H1 (cell line): ENCODE results near the gene NOS1AP. TPM values are rescaled to one million over a fixed set of nuclear protein-coding genes. Genes with fewer than 3 reads are reported as not detected.

Experiments
- CTCF ChIA-PET: fragments of 300-600 bp; sonication (Branson Sonifier 250); formaldehyde crosslinking; loops from one replicate; lab custom pipeline; 2021; ENCODE audit not compliant: partially characterized antibody; lab: Charles Lee
- POLR2A ChIA-PET: fragments of 300-600 bp; sonication (Branson Sonifier 250); formaldehyde crosslinking; loops from one replicate; lab custom pipeline; 2021; ENCODE audit warnings: inconsistent platforms; ENCODE audit not compliant: partially characterized antibody; lab: Charles Lee
- DNase-seq, 2 experiments: peaks; one replicate each; pipeline versions ENCODE4 v3.0.0 to v3.0.0-alpha.2; 2010 to 2022; ENCODE audit warnings: low spot score in 2 of 2, low read depth in 1 of 2, mixed read lengths in 1 of 2
- FAIRE-seq: peaks from 2 replicates; lab custom pipeline; 2011; peaks lifted over from hg19 to GRCh38; lab: Jason Lieb, UNC
- H2AFZ ChIP-seq: 2 replicates; pipeline ENCODE4 v1.8.1; 2012; ENCODE audit warnings: low read length, inconsistent platforms
- H2AK5ac ChIP-seq: 2 replicates; pipeline ENCODE4 v1.6.1; 2013; ENCODE audit warnings: low read depth, low read length
- H2BK120ac ChIP-seq: replicated peaks from 2 replicates; pipeline ENCODE3; 2013; ENCODE audit warnings: low read depth, low read length, inconsistent platforms
- H2BK12ac ChIP-seq: 2 replicates; pipeline ENCODE4 v1.6.1; 2013; ENCODE audit warnings: low read depth, low read length
- H2BK15ac ChIP-seq: 2 replicates; pipeline ENCODE4 v1.6.1; 2013; ENCODE audit warnings: low read length
- H2BK20ac ChIP-seq: 2 replicates; pipeline ENCODE4 v1.6.1; 2013; ENCODE audit warnings: low read length
- H2BK5ac ChIP-seq: 2 replicates; pipeline ENCODE4 v1.6.1; 2013; ENCODE audit warnings: low read depth, low read length
- H3K14ac ChIP-seq: 2 replicates; pipeline ENCODE4 v1.6.1; 2013; ENCODE audit warnings: inconsistent platforms; ENCODE audit not compliant: insufficient read length
- H3K18ac ChIP-seq: 2 replicates; pipeline ENCODE4 v1.6.1; 2013; ENCODE audit warnings: low read length; ENCODE audit errors: extremely low read depth
- H3K23ac ChIP-seq: 2 replicates; pipeline ENCODE4 v1.6.1; 2013; ENCODE audit warnings: inconsistent platforms; ENCODE audit not compliant: insufficient read length
- H3K23me2 ChIP-seq: 2 replicates; pipeline ENCODE4 v1.6.1; 2013; ENCODE audit warnings: low read depth, low read length
- H3K27ac ChIP-seq: 2 replicates; pipeline ENCODE4 v1.6.1; 2011; ENCODE audit warnings: low read depth, low read length, inconsistent platforms
- H3K27me3 ChIP-seq, 4 experiments: replicated peaks in 1 of 4; 1 replicate in 1 of 4; 2 replicates in 3 of 4; pipeline versions ENCODE4 v1.6.1 to v1.8.1; 2011 to 2013; ENCODE audit warnings: low read length in 3 of 4, mild to moderate bottlenecking in 3 of 4, inconsistent platforms in 2 of 4, mixed read lengths in 2 of 4, moderate library complexity in 1 of 4; ENCODE audit not compliant: control insufficient read depth in 3 of 4, insufficient read depth in 3 of 4; ENCODE audit errors: extremely low read depth in 1 of 4
- H3K36me3 ChIP-seq, 4 experiments: 2 replicates each; pipeline versions ENCODE4 v1.6.1 to v1.8.1; 2011 to 2013; ENCODE audit warnings: mild to moderate bottlenecking in 4 of 4, low read length in 3 of 4, moderate library complexity in 2 of 4, control low read depth in 1 of 4, inconsistent platforms in 1 of 4; ENCODE audit not compliant: insufficient read depth in 4 of 4, control insufficient read depth in 2 of 4
- H3K4ac ChIP-seq: replicated peaks from 2 replicates; pipeline ENCODE3; 2013; ENCODE audit warnings: low read length, low read depth, mixed read lengths, inconsistent platforms; ENCODE audit not compliant: insufficient read length
- H3K4me1 ChIP-seq, 4 experiments: replicated peaks in 1 of 4; 1 replicate in 1 of 4; 2 replicates in 3 of 4; pipeline versions ENCODE4 v1.6.1 to v1.8.1; 2011 to 2013; ENCODE audit warnings: low read length in 3 of 4, inconsistent platforms in 2 of 4, mixed read lengths in 1 of 4; ENCODE audit not compliant: insufficient read depth in 4 of 4, control insufficient read depth in 3 of 4
- H3K4me2 ChIP-seq, 2 experiments: 2 replicates each; pipeline versions ENCODE4 v1.6.1 to v1.8.1; 2011 to 2013; ENCODE audit warnings: low read depth in 2 of 2, low read length in 2 of 2, control low read depth in 1 of 2, inconsistent platforms in 1 of 2, mild to moderate bottlenecking in 1 of 2; ENCODE audit not compliant: insufficient read depth in 1 of 2
- H3K4me3 ChIP-seq, 4 experiments: fragments of 200-600, 300-600 bp in 1 of 4; sonication (generic), shearing (Covaris generic), sonication (Bioruptor Twin) in 1 of 4; 2 replicates each; pipeline versions ENCODE4 v1.5.1 to v1.8.1; 2011 to 2016; ENCODE audit warnings: low read length in 4 of 4, low read depth in 3 of 4, control low read depth in 2 of 4, inconsistent platforms in 2 of 4, mild to moderate bottlenecking in 2 of 4, mixed read lengths in 1 of 4, moderate library complexity in 1 of 4; ENCODE audit not compliant: insufficient read depth in 2 of 4; ENCODE audit errors: extremely low read depth in 1 of 4
- H3K56ac ChIP-seq: replicated peaks from 2 replicates; pipeline ENCODE3; 2013; ENCODE audit warnings: low read depth, mild to moderate bottlenecking, mixed read lengths, low read length, inconsistent platforms; ENCODE audit not compliant: insufficient read length
- H3K79me1 ChIP-seq: 2 replicates; pipeline ENCODE4 v1.6.1; 2013; ENCODE audit warnings: low read depth, low read length, control low read depth
- H3K79me2 ChIP-seq, 2 experiments: 2 replicates each; pipeline versions ENCODE4 v1.6.1 to v1.8.1; 2012 to 2013; ENCODE audit warnings: low read length in 2 of 2, mild to moderate bottlenecking in 2 of 2, inconsistent platforms in 1 of 2; ENCODE audit not compliant: insufficient read depth in 2 of 2, control insufficient read depth in 1 of 2
- H3K9ac ChIP-seq, 4 experiments: replicated peaks in 1 of 4; 1 replicate in 1 of 4; 2 replicates in 3 of 4; pipeline versions ENCODE4 v1.6.1 to v1.8.1; 2011 to 2013; ENCODE audit warnings: low read depth in 3 of 4, low read length in 3 of 4, control low read depth in 2 of 4, mild to moderate bottlenecking in 2 of 4, moderate library complexity in 2 of 4, inconsistent platforms in 1 of 4; ENCODE audit errors: extremely low read depth in 1 of 4
- H3K9me3 ChIP-seq, 2 experiments: 2 replicates each; pipeline versions ENCODE4 v1.6.1 to v1.8.1; 2012 to 2013; ENCODE audit warnings: mild to moderate bottlenecking in 2 of 2, moderate library complexity in 2 of 2, control low read depth in 1 of 2, inconsistent platforms in 1 of 2, low read depth in 1 of 2, low read length in 1 of 2, mixed read lengths in 1 of 2; ENCODE audit not compliant: insufficient read depth in 2 of 2
- H4K20me1 ChIP-seq, 2 experiments: replicated peaks in 1 of 2; 2 replicates each; pipeline versions ENCODE3 to v1.8.1; 2011 to 2013; ENCODE audit warnings: inconsistent platforms in 2 of 2, low read length in 2 of 2, mild to moderate bottlenecking in 1 of 2; ENCODE audit not compliant: insufficient read depth in 2 of 2, control insufficient read depth in 1 of 2
- H4K5ac ChIP-seq: 2 replicates; pipeline ENCODE4 v1.6.1; 2013; ENCODE audit warnings: low read length, low read depth, mixed read lengths, inconsistent platforms; ENCODE audit not compliant: insufficient read length
- H4K8ac ChIP-seq: 2 replicates; pipeline ENCODE4 v1.8.0; 2013; ENCODE audit warnings: mild to moderate bottlenecking, moderate library complexity, low read length, inconsistent platforms; ENCODE audit not compliant: insufficient read depth; ENCODE audit errors: extremely low read depth
- H4K91ac ChIP-seq: replicated peaks from 2 replicates; pipeline ENCODE3; 2013; ENCODE audit warnings: low read length, mixed read lengths, inconsistent platforms; ENCODE audit not compliant: insufficient read length
- BACH1 ChIP-seq: IDR thresholded peaks from 2 replicates; pipeline ENCODE4 v1.6.1; 2012; ENCODE audit warnings: low read length, improper control_type of control experiment
- CBX8 ChIP-seq: fragments of 300-800, 300-1000 bp; sonication (generic); IDR thresholded peaks from 2 replicates; pipeline ENCODE4 v1.7.1; 2016; ENCODE audit warnings: low read depth, low read length, borderline replicate concordance
- CEBPB ChIP-seq: IDR thresholded peaks from 2 replicates; pipeline ENCODE4 v1.6.1; 2012; ENCODE audit warnings: low read depth, low read length
- EP300 ChIP-seq, 2 experiments: IDR thresholded peaks; 1 replicate in 1 of 2; 2 replicates in 1 of 2; pipeline ENCODE4 v1.6.1; 2011 to 2012; ENCODE audit warnings: low read depth in 2 of 2, low read length in 2 of 2, mild to moderate bottlenecking in 2 of 2, borderline replicate concordance in 1 of 2, inconsistent platforms in 1 of 2, moderate library complexity in 1 of 2
- FOSL1 ChIP-seq: IDR thresholded peaks from 2 replicates; pipeline ENCODE4 v1.6.1; 2011; ENCODE audit warnings: mild to moderate bottlenecking, low read depth, low read length, moderate library complexity; ENCODE audit not compliant: insufficient read depth
- KDM5A ChIP-seq: fragments of 200-600 bp; IDR thresholded peaks from 2 replicates; pipeline ENCODE4 v1.7.1; 2012; ENCODE audit warnings: mild to moderate bottlenecking, low read length, inconsistent platforms, mixed read lengths
- POLR2A ChIP-seq, 2 experiments: IDR thresholded peaks; 1 replicate in 1 of 2; 2 replicates in 1 of 2; pipeline ENCODE4 v1.6.1; 2011; ENCODE audit warnings: low read depth in 2 of 2, low read length in 2 of 2, mild to moderate bottlenecking in 2 of 2; ENCODE audit errors: control extremely low read depth in 1 of 2
- RAD21 ChIP-seq, 2 experiments: IDR thresholded peaks in 1 of 2; conservative IDR thresholded peaks in 1 of 2; 2 replicates each; pipeline ENCODE4 v1.6.1; 2011; ENCODE audit warnings: low read depth in 2 of 2, low read length in 2 of 2, improper control_type of control experiment in 1 of 2, inconsistent platforms in 1 of 2, mild to moderate bottlenecking in 1 of 2, moderate library complexity in 1 of 2
- RFX5 ChIP-seq: IDR thresholded peaks from 2 replicates; pipeline ENCODE4 v1.6.1; 2011; ENCODE audit warnings: low read depth, low read length, improper control_type of control experiment, borderline replicate concordance
- SIN3A ChIP-seq, 2 experiments: IDR thresholded peaks in 1 of 2; conservative IDR thresholded peaks in 1 of 2; 2 replicates each; pipeline ENCODE4 v1.6.1; 2011 to 2012; ENCODE audit warnings: low read length in 2 of 2, improper control_type of control experiment in 1 of 2, low read depth in 1 of 2, mild to moderate bottlenecking in 1 of 2
- SRF ChIP-seq: IDR thresholded peaks from 2 replicates; pipeline ENCODE4 v1.6.1; 2011; ENCODE audit warnings: mild to moderate bottlenecking, low read depth, low read length, moderate library complexity
- TCF12 ChIP-seq: IDR thresholded peaks from 2 replicates; pipeline ENCODE4 v1.6.1; 2011; ENCODE audit warnings: low read depth, mild to moderate bottlenecking, low read length
- USF2 ChIP-seq: IDR thresholded peaks from 2 replicates; pipeline ENCODE4 v1.6.1; 2011; ENCODE audit warnings: low read length, improper control_type of control experiment
- WGBS, 2 experiments: shearing (Covaris generic) in 1 of 2; methylation state at CpG; one replicate each; pipeline versions ENCODE4 v1.1.6 to v1.1.7; 2013 to 2015; ENCODE audit warnings: low lambda C conversion rate in 2 of 2, mixed read lengths in 2 of 2, inconsistent platforms in 1 of 2, low coverage in 1 of 2, missing lambda C conversion rate in 1 of 2; ENCODE audit not compliant: insufficient replicate concordance in 2 of 2, insufficient coverage in 1 of 2, insufficient read length in 1 of 2; ENCODE audit errors: extremely low coverage in 1 of 2, missing lambda C conversion rate in 1 of 2; 5-methylcytosine and 5-hydroxymethylcytosine counted together
- polyA plus RNA-seq, 7 experiments: library from polyadenylated mRNA; depleted of rRNA in 3 of 7; stranded (reverse) in 5 of 7; unstranded in 2 of 7; fragments of >200 nt in 5 of 7; fragments of 200-250 nt in 2 of 7; gene quantifications; 1 replicate in 5 of 7; 2 replicates in 1 of 7; 4 replicates in 1 of 7; pipeline versions ENCODE4 v1.2.1 to v1.2.3, GENCODE V29; 2011 to 2013; ENCODE audit warnings: missing spikeins in 2 of 7, mixed read lengths in 2 of 7
- total RNA-seq: library from RNA; stranded (reverse); fragmentation: NEBNext Ultra II Directional; extraction: Animal tissue kit (Norgen Biotek cat#: 25700); gene quantifications from 2 replicates; pipeline ENCODE4 v1.2.1, GENCODE V29; 2021

NOS1AP gene
- total and polyA plus RNA-seq, 2 of the 8 experiments (the other 6 are each of a cell fraction or from before 2014, with no cell fraction given), result 2.4 to 12.1 TPM

DNA sequence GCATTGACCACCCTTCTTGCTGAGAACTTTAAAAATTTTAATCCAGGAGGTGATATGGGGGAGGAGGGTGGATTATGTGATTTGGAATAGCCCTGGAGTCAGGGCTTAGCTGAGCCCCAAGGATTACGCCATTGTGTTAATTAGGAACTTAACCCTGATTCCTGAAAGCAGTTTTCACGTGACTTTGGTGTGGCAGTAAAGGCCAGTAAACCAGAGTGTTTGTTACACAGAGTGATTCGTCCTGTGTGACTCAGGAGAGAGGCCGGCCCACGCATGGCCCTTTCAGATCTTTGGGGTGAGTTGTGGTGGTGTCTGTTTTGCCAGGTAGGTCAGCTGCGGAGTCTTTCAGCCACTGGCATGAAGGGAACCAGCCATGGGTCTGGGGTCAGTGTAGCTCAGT lies 107.6 kb downstream of the NOS1AP start:
- Histone ChIP-seq H3K23me2 (no peaks in the 10 kb centered on the region), H3K4me3 (no peak overlapping the region), H3K27ac (no peak overlapping the region), H3K9ac (no peak overlapping the region), H3K9me3 (no peaks in the 10 kb centered on the region), H4K8ac (no peak overlapping the region; the same call in 1 of the 2 replicates), H3K14ac (no peak overlapping the region), H2AFZ (no peak overlapping the region), H4K91ac (no peak overlapping the region), H2BK5ac (no peak overlapping the region), H2AK5ac (no peak overlapping the region), H2BK12ac (peak overlapping the region; percentile 13; the same call in 1 of the 2 replicates), H3K4ac (no peak overlapping the region), H2BK120ac (no peak overlapping the region), H4K5ac (no peak overlapping the region), H3K79me1 (peaks cover 2% of the 10 kb centered on the region; the same call in 1 of the 2 replicates), H3K18ac (no peak overlapping the region), H3K23ac (no peak overlapping the region), H3K36me3 (no peaks in the 10 kb centered on the region; a peak in 1 of 8 replicates), H3K27me3 (no peaks in the 10 kb centered on the region), H2BK15ac (no peak overlapping the region), H3K4me1 (peaks cover 3 to 25% (median 19%) of the 10 kb centered on the region in 4 experiments), H2BK20ac (no peak overlapping the region), H3K56ac (no peak overlapping the region), H4K20me1 (peaks cover 4% of the 10 kb centered on the region in 2 experiments), H3K4me2 (no peak overlapping the region), H3K79me2 (peaks cover 0 to 26% of the 10 kb centered on the region in 2 experiments; a peak in 2 of 4 replicates)
- ChIA-PET CTCF (interaction anchor here (0.9 to 1.4 kb wide), 7 partner anchors 8 to 123 kb away, joined by 3 to 5 read pairs (median 3); no protein-coding TSS in a partner anchor), POLR2A (no interaction called here)
- DNase-seq (no peak), FAIRE-seq (peak; percentile 36)
- 83% methylated on average over 6 of the region's 6 CpGs; no CpG with 5 or more reads in 1 of the 2 experiments for WGBS, 2 experiments
- TF ChIP-seq BACH1 (no peak), RFX5 (no peak), EP300 (IDR thresholded peaks at IDR 0.05; ENCODE audit: borderline replicate concordance in 1 of 2, low read depth in 2 of 2, low read length in 2 of 2) (no peak), KDM5A (no peak), RAD21 (IDR thresholded peaks at IDR 0.05 in 1 of 2, conservative IDR thresholded peaks at IDR 0.05 in 1 of 2; ENCODE audit: low read depth in 2 of 2, low read length in 2 of 2) (no peak), SIN3A (conservative IDR thresholded peaks at IDR 0.05 in 1 of 2, IDR thresholded peaks at IDR 0.05 in 1 of 2; ENCODE audit: low read depth in 1 of 2, low read length in 2 of 2) (no peak), POLR2A (IDR thresholded peaks at IDR 0.05; ENCODE audit: control extremely low read depth in 1 of 2, low read depth in 2 of 2, low read length in 2 of 2) (no peak), FOSL1 (no peak), USF2 (no peak), CBX8 (no peak), SRF (no peak), CEBPB (no peak; the same call in 1 of the 2 replicates), TCF12 (no peak)
